Activated CD4-positive, alpha-beta T cell treated with anti-CD3 and anti-CD28 coated beads, Interleukin-2, amount 50 U/mL, for 16 hours (primary cell): ENCODE measurements around the gene DENND2C.

ENCODE experiments used
- DNase-seq: peaks from one replicate; pipeline ENCODE4 v3.0.0-alpha.2; 2020

The DENND2C gene

GRCh38 chr1:114535401-114535800, 134.4 kb downstream of the DENND2C start:
- no peak for DNase-seq
